ENCODE data around the gene SCLT1.

DNA sequence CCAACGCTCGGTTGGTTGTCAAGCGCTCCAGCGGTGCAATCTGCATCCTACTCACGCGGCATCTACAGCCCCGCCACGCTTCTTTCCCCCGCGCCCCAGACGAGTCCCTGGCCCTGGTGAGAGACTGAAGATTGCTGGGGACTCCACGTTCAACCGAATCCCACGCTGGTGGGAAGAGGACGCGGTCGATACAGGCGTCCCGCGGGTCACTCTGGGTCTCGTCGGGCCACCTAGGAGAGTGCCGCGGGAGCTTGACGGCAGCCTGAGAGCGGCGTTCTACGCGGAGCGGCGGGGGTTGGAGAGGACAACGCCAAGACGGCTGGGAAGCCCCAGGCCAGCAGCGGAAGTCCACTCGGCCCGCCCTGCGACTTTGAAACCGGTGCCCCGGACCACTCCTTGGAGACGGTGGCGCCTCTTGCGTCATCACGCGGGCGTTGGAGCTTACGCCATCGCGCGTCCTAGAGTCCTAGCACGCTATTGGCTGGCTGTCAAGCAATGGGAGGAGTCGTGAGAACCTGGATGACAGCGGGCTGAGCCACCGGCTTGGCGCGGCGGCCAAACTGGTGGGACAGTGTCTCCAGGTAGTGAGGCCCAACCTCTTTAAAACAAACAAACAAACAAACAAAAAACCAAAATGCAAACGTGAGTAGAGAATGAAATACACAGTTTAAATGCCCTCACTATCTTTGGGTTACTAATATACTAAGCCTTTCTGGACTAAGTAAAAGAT lies at the start of gene SCLT1:
- TF ChIP-seq, protein P1, sequence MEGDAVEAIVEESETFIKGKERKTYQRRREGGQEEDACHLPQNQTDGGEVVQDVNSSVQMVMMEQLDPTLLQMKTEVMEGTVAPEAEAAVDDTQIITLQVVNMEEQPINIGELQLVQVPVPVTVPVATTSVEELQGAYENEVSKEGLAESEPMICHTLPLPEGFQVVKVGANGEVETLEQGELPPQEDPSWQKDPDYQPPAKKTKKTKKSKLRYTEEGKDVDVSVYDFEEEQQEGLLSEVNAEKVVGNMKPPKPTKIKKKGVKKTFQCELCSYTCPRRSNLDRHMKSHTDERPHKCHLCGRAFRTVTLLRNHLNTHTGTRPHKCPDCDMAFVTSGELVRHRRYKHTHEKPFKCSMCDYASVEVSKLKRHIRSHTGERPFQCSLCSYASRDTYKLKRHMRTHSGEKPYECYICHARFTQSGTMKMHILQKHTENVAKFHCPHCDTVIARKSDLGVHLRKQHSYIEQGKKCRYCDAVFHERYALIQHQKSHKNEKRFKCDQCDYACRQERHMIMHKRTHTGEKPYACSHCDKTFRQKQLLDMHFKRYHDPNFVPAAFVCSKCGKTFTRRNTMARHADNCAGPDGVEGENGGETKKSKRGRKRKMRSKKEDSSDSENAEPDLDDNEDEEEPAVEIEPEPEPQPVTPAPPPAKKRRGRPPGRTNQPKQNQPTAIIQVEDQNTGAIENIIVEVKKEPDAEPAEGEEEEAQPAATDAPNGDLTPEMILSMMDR (conservative IDR thresholded peaks at IDR 0.05) = no peak
- TF ChIP-seq EZH2 (IDR thresholded peaks at IDR 0.05; ENCODE audit: low read depth) = no peak

Data from PC-9 (cell line).